ES-I3 (cell line): ENCODE measurements around the gene DNER.
"Not testable (repeated sequence)": the region's sequence is repeated elsewhere in the genome, so short reads cannot be mapped to it uniquely, and the experiment has no call there.

ENCODE experiments used
- H3K36me3 ChIP-seq: 2 replicates; pipeline ENCODE4 v1.6.1; 2013; ENCODE audit warnings: mild to moderate bottlenecking, low read length, control low read depth, moderate library complexity; ENCODE audit not compliant: insufficient read depth
- H3K4me1 ChIP-seq: 2 replicates; pipeline ENCODE4 v1.6.1; 2013; ENCODE audit warnings: mild to moderate bottlenecking, control low read depth, low read length; ENCODE audit not compliant: insufficient read depth
- H3K9ac ChIP-seq: 2 replicates; pipeline ENCODE4 v1.6.1; 2013; ENCODE audit warnings: low read depth, mild to moderate bottlenecking, low read length, moderate library complexity
- H3K9me3 ChIP-seq: 2 replicates; pipeline ENCODE4 v1.6.1; 2013; ENCODE audit warnings: mild to moderate bottlenecking, low read length, moderate library complexity; ENCODE audit not compliant: control insufficient read depth, insufficient read depth

Gene DNER

GRCh38 chr2:229519655-229520430 is 194.5 kb downstream of the DNER start:
- H3K9me3 ChIP-seq = no peaks in the 10 kb centered on the region
- no peak overlapping the region for H3K9ac ChIP-seq
- peaks cover 9% of the 10 kb centered on the region for H3K4me1 ChIP-seq
- no peaks in the 10 kb centered on the region for H3K36me3 ChIP-seq

GRCh38 chr2:229514273-229514895 is 200.0 kb downstream of the DNER start:
- Histone ChIP-seq H3K9ac (no peak overlapping the region), H3K9me3 (no peaks in the 10 kb centered on the region), H3K36me3 (no peaks in the 10 kb centered on the region), H3K4me1 (peaks cover under 1% of the 10 kb centered on the region; the same call in 1 of the 2 replicates)

DNA sequence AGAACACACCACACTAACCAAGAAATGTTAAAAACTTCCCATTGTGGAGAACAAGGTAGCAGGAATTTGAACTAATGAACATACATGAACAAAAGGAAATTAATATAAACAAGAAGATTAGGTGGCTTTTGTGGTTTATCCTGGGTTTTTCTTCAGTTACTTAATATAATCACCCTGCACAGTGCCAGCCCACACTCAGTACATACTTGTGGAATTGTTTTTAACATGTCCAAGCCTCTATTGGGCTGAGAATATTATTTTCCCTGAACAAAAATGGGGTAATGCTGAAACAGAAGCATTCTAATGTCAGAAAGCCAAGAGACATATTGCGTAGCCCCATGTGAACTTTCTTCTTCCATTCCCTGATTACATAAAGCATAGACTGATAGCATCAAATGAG is 202.8 kb downstream of the DNER start:
- no peak overlapping the region for H3K9ac ChIP-seq
- H3K4me1 ChIP-seq = no peaks in the 10 kb centered on the region
- H3K36me3 ChIP-seq = no peaks in the 10 kb centered on the region
- H3K9me3 ChIP-seq = no peaks in the 10 kb centered on the region

- H3K9ac ChIP-seq, H3K4me1 ChIP-seq, H3K36me3 ChIP-seq, H3K9me3 ChIP-seq: not testable (repeated sequence)
Observed at GRCh38 chr2:229506699-229507098, 207.7 kb downstream of the DNER start.

DNA sequence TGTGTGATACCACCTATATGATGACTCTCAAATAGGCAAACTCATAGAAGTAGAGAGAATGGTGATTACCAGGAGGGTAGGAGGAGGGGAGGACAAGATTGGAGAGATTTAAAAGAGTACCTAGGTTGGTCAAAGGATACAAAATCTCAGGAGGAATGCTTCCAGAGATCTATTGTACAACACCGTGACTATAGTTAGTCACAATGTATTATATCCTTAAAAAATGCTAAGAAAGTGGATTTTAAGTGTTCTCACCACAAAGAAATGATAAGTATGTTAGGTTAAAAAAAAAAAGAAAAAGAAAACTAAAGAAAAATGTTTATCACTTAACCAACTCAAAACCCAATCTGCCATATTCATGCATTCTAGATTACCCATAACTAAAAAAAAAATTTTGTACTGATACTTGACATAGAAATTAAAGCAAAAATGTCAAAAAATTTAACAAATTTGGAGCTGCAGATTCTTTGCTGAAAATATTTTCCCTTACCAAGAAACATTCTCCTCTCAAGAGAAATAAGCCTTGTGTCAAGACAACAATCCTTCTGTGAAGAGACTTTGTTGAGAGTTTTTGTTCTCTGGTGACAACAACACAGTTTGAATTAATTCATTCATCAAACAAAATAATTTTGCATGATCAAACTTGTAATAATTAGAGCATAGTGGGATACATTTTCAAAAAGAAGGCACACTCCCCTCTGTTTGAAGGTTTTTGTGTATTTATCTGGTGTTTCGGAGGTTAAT is 213.1 kb downstream of the DNER start:
- Histone ChIP-seq H3K36me3 (no peaks in the 10 kb centered on the region), H3K4me1 (no peaks in the 10 kb centered on the region), H3K9ac (no peak overlapping the region), H3K9me3 (no peaks in the 10 kb centered on the region)

DNA sequence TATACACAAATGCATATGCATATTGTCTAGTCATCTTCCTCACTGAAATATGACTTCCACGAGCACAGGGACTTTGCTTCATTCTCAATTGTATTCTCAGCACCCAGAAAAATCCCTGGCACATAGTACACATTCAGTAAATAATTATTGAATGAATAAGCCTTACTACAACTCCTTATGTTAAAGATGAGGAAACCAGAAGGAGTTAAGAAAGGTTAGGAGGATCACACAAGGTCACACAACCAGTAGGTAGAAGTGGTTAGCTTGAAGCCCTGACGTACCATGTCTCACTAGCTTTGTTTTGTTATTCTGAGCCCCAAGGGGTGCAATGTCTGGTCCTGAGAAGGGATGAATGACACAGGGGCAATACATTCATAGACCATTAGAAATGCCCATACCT is 222.3 kb downstream of the DNER start:
- peaks cover 3% of the 10 kb centered on the region; the same call in 1 of the 2 replicates for H3K4me1 ChIP-seq
- 0 out of 2 replicates have a peak, but pooled peaks cover 3% of the 10 kb centered on the region for H3K9me3 ChIP-seq
- H3K9ac ChIP-seq = no peak overlapping the region
- H3K36me3 ChIP-seq = no peaks in the 10 kb centered on the region

DNA sequence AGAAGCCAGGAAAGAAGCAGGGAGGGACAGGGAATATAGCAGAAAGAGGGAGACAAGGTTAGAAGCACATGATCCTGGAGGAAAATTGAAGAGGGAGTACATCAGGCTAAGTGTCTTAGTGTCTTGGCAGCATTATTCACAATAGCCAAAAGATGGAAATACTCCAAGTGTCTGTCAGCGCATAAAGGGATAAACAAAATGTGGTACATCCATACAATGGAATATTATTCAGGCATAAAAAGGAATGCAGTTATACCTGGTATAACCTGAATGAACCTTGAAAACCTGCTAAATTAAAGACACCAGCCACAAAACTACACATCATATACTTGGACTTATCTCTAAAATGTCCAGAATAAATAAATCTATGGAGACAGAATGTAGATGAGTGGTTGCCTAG is 224.2 kb downstream of the DNER start:
- Histone ChIP-seq H3K9ac (no peak overlapping the region), H3K9me3 (0 out of 2 replicates have a peak, but pooled peaks cover 3% of the 10 kb centered on the region), H3K4me1 (peaks cover 12% of the 10 kb centered on the region; the same call in 1 of the 2 replicates), H3K36me3 (no peaks in the 10 kb centered on the region)

DNA sequence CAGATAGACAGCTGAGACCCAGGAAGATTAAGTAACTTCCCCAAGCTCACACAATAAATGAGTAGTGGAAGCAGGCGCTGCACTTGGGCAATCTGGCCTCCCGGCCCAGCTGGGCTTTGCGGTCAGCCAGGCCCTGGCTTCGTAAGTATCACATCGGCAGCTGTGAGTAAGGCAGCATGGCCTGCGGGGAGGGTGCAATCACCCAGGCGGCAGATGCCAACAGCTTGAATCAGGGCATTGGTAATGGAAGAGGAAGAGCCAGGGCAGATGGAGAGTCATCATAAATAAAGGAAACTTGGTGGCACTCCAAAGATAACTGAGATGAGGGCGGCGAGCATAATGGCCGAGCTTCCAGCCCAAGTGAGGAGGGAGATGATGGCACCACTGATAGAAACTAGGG is 225.3 kb downstream of the DNER start:
- Histone ChIP-seq H3K9ac (no peak overlapping the region), H3K9me3 (0 out of 2 replicates have a peak, but pooled peaks cover 3% of the 10 kb centered on the region), H3K4me1 (peaks cover 12% of the 10 kb centered on the region; the same call in 1 of the 2 replicates), H3K36me3 (no peaks in the 10 kb centered on the region)

- Histone ChIP-seq H3K9ac (no peak overlapping the region), H3K9me3 (0 out of 2 replicates have a peak, but pooled peaks cover 3% of the 10 kb centered on the region), H3K4me1 (peaks cover 12% of the 10 kb centered on the region; the same call in 1 of the 2 replicates), H3K36me3 (no peaks in the 10 kb centered on the region)
Observed at GRCh38 chr2:229488232-229488631, 226.1 kb downstream of the DNER start.

DNA sequence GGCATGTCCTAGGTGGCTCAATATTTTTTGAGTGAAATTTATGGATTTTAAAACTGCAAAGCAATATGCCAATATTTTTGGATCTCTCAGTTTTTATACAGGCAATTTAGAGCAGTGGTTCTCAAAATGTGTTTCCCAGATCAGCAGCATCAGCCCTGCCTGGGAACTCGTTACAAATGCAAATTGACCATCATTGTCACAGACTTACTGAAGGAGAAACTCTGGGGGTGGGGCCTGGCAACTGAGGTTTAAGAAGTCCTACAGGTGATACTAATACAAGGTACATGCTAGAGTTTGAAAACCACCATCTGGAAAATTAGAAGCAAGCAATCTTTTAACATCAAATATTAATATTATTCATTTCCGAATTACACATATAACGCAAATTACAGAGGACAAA is 227.7 kb downstream of the DNER start:
- Histone ChIP-seq H3K4me1 (peaks cover 12% of the 10 kb centered on the region; the same call in 1 of the 2 replicates), H3K9ac (no peak overlapping the region), H3K36me3 (no peaks in the 10 kb centered on the region), H3K9me3 (0 out of 2 replicates have a peak, but pooled peaks cover 3% of the 10 kb centered on the region)

DNA sequence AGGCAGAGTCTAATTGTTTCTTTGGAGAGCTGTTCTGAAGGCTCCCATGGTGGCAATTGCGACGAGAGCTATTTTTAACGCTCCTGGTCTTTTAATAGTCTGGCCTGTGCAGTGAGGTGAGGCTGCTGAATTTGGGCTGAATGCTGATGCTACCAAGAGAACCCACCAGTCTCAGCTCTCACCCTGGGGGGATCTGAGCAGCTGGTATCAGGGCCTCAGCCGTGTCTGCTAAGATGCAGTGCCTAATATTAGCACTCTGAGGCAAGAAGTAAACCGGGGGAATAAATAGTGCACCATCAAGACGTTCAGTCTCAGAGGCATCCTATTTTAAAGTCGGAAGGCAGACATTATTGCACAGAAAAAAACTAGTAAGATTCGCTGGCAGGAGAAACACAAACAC is 228.5 kb downstream of the DNER start:
- H3K9me3 ChIP-seq = 0 out of 2 replicates have a peak, but pooled peaks cover 3% of the 10 kb centered on the region
- H3K9ac ChIP-seq = no peak overlapping the region
- H3K4me1 ChIP-seq = peaks cover 12% of the 10 kb centered on the region; the same call in 1 of the 2 replicates
- no peaks in the 10 kb centered on the region for H3K36me3 ChIP-seq

- Histone ChIP-seq H3K9me3 (no peaks in the 10 kb centered on the region), H3K9ac (no peak overlapping the region; the same call in 1 of the 2 replicates), H3K4me1 (peaks cover 10% of the 10 kb centered on the region), H3K36me3 (no peaks in the 10 kb centered on the region)
Observed at GRCh38 chr2:229477269-229477755, 237.0 kb downstream of the DNER start.

GRCh38 chr2:229475778-229476177 is 238.6 kb downstream of the DNER start:
- Histone ChIP-seq H3K4me1 (peaks cover 10% of the 10 kb centered on the region), H3K9me3 (no peaks in the 10 kb centered on the region), H3K9ac (no peak overlapping the region), H3K36me3 (no peaks in the 10 kb centered on the region)

GRCh38 chr2:229474125-229474524 is 240.2 kb downstream of the DNER start:
- Histone ChIP-seq H3K36me3 (no peaks in the 10 kb centered on the region), H3K4me1 (peaks cover 10% of the 10 kb centered on the region), H3K9me3 (no peaks in the 10 kb centered on the region), H3K9ac (no peak overlapping the region)
